A549 (cell line): ENCODE results near the gene SH2D4B. TPM values are rescaled to one million over a fixed set of nuclear protein-coding genes. Genes with fewer than 3 reads are reported as not detected.
A peak's percentile ranks its signal among the peaks of the same experiment; 100 is the strongest.

Experiments
- ATAC-seq, 2 experiments: fragments of 200-7000 bp in 1 of 2; fragments of >200 bp in 1 of 2; cut with Nextera tagmentation in 1 of 2; cut with Tn5 transposase in 1 of 2; 3 replicates each; pipeline versions ENCODE4 v1.8.0 to v1.9.1; 2018 to 2020; ENCODE audit warnings: mild to moderate bottlenecking in 1 of 2, moderate library complexity in 1 of 2
- CTCF ChIA-PET: fragments of 300-600 bp; sonication (Branson Sonifier 250); formaldehyde crosslinking; extraction: SDS; loops from one replicate; lab custom pipeline; 2021; ENCODE audit warnings: antibody characterized with exemption, inconsistent platforms; lab: Yijun Ruan, JAX
- POLR2A ChIA-PET: fragments of 350-600 bp; formaldehyde crosslinking; extraction: SDS; loops from one replicate; lab custom pipeline; 2021; ENCODE audit warnings: antibody characterized with exemption, inconsistent platforms; lab: Yijun Ruan, JAX
- DNase-seq, 2 experiments: peaks; one replicate each; pipeline versions ENCODE4 v3.0.0 to v3.0.0-alpha.2; 2011 to 2016; ENCODE audit warnings: low read depth in 1 of 2, low spot score in 1 of 2
- FAIRE-seq: peaks from 2 replicates; lab custom pipeline; 2011; peaks lifted over from hg19 to GRCh38; lab: Jason Lieb, UNC
- H3K27ac ChIP-seq, 2 experiments: fragments of >200 bp; sonication (Bioruptor Twin); formaldehyde crosslinking; 3 replicates each; pipeline ENCODE4 v1.5.1; 2016 to 2017
- H3K4me1 ChIP-seq: fragments of >200 bp; sonication (Bioruptor Twin); formaldehyde crosslinking; 3 replicates; pipeline ENCODE4 v1.6.1; 2016
- H3K4me2 ChIP-seq: fragments of >200 bp; sonication (Bioruptor Twin); formaldehyde crosslinking; 3 replicates; pipeline ENCODE4 v1.6.1; 2016
- H3K4me3 ChIP-seq: fragments of >200 bp; sonication (Bioruptor Twin); formaldehyde crosslinking; 3 replicates; pipeline ENCODE4 v1.5.1; 2016
- H3K9me3 ChIP-seq: fragments of >200 bp; sonication (Bioruptor Twin); formaldehyde crosslinking; 3 replicates; pipeline ENCODE4 v1.6.1; 2016
- BHLHE40 ChIP-seq: IDR thresholded peaks from 2 replicates; pipeline ENCODE4 v1.6.1; 2012; ENCODE audit warnings: low read depth, low read length, inconsistent platforms
- GATA3 ChIP-seq: IDR thresholded peaks from 2 replicates; pipeline ENCODE4 v1.6.1; 2012; ENCODE audit warnings: borderline replicate concordance
- HDAC2 ChIP-seq: fragments of 200-600 bp; sonication (generic); IDR thresholded peaks from 2 replicates; pipeline ENCODE4 v1.6.1; 2016
- HOXA7 ChIP-seq: fragments of 250-450 bp; sonication (Bioruptor Pico); IDR thresholded peaks from 2 replicates; pipeline ENCODE4 v1.5.0; 2020; ENCODE audit warnings: mild to moderate bottlenecking, moderate library complexity
- JUNB ChIP-seq: fragments of >200 bp; sonication (Bioruptor Twin); formaldehyde crosslinking; IDR thresholded peaks from 2 replicates; pipeline ENCODE4 v1.6.1; 2016
- NFE2L2 ChIP-seq: fragments of 150-350 bp; conservative IDR thresholded peaks from 2 replicates; pipeline ENCODE4 v1.6.1; 2014; ENCODE audit warnings: low read length
- POLR2A ChIP-seq: IDR thresholded peaks from 2 replicates; pipeline ENCODE4 v1.6.1; 2012; ENCODE audit warnings: mild to moderate bottlenecking, low read length
- POLR2AphosphoS2 ChIP-seq: conservative IDR thresholded peaks from 2 replicates; pipeline ENCODE4 v1.6.1; 2012; ENCODE audit warnings: low read length, improper control_type of control experiment, inconsistent platforms
- RARB ChIP-seq: fragments of 250-450 bp; sonication (Bioruptor Pico); IDR thresholded peaks from 2 replicates; pipeline ENCODE4 v1.8.0; 2021; ENCODE audit warnings: mild to moderate bottlenecking, moderate library complexity
- RFX5 ChIP-seq: fragments of 450-650 bp; IDR thresholded peaks from 2 replicates; pipeline ENCODE4 v1.7.1; 2014; ENCODE audit warnings: antibody characterized with exemption, mild to moderate bottlenecking, moderate library complexity
- TFCP2L1 ChIP-seq: fragments of 250-450 bp; sonication (Bioruptor Pico); IDR thresholded peaks from 2 replicates; pipeline ENCODE4 v1.5.0; 2021; ENCODE audit warnings: mild to moderate bottlenecking
- WGBS: methylation state at CpG from one replicate; pipeline ENCODE4 v1.1.6; 2017; ENCODE audit errors: missing lambda C conversion rate; 5-methylcytosine and 5-hydroxymethylcytosine counted together
- polyA minus RNA-seq: library from RNA; depleted of rRNA, polyadenylated mRNA; stranded (reverse); fragments of >200 nt; gene quantifications from 2 replicates; pipeline ENCODE4 v1.2.3, GENCODE V29; 2011; rRNA and poly(A)+ RNA removed
- polyA plus RNA-seq, 4 experiments: library from polyadenylated mRNA; depleted of rRNA in 3 of 4; stranded (reverse); fragments of >200 nt; fragmentation: RNase III in 1 of 4; extraction: RNeasy Plus Mini Kit Qiagen cat#74134 plus additional on column Dnase treatment in 1 of 4; gene quantifications; 2 replicates in 3 of 4; 3 replicates in 1 of 4; pipeline ENCODE4 v1.2.3, GENCODE V29; 2011 to 2017
- TF ChIP-seq, protein P1 (sequence below): IDR thresholded peaks from 2 replicates; pipeline ENCODE4 v1.6.1; 2012
- TF ChIP-seq, protein P2 (sequence below): fragments of 450-650 bp; IDR thresholded peaks from 2 replicates; pipeline ENCODE4 v1.6.1; 2014; ENCODE audit warnings: antibody characterized with exemption
- TF ChIP-seq, protein P3 (sequence below): IDR thresholded peaks from 2 replicates; pipeline ENCODE4 v1.6.1; 2012; ENCODE audit warnings: low read depth, borderline replicate concordance

The SH2D4B gene
- polyA plus RNA-seq (2011; rRNA removed) = 0.01 and 0.04 TPM in 2 replicates
- polyA plus RNA-seq (2012; cell fraction: cytosol; rRNA removed) = 0.01 TPM in 1 of 2 replicates, not detected in the other
- polyA plus RNA-seq (2012; cell fraction: nucleus; rRNA removed) = 0.02 and 0.04 TPM in 2 replicates
- 0.03 to 0.12 TPM (median 0.03 TPM) in 3 replicates for polyA plus RNA-seq (2017; fragmentation: RNase III; extraction: RNeasy Plus Mini Kit Qiagen cat#74134 plus additional on column Dnase treatment)
- polyA minus RNA-seq = 0.10 and 0.25 TPM in 2 replicates

DNA sequence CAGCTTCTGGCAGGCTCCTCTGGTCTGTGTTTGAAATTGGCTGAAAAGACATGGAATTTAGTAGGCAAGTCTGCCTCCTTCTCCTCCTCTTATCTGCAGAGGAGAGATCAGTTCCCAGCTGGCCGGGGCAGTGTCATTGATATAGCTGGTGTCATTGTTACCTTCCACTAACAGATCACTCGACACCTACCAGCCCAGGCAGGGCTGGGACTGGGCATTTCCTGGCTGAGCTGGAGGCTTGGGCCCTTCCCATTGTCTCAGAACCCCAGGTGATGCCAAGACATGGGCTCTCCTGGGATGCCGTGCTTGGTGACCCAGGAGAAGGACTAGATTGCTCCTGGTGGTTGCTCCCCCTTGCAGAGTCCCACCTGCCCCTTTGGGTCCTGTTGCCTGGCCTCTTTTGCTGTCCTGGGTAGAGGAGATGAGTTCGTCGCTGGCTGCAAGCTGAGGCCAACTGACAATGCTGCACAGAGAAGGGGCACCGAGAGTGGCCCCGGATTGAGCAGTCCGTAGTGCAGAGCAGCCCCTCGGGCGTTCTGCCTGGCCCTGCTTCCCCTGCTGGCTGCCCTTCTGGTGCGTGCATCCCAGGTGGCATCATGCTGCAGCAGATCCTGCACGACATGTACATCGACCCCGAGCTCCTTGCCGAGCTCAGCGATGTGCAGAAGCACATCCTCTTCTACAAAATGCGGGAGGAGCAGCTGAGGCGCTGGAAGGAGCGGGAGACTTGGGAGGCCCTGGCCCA is at the start of gene SH2D4B:
Gene SH2D4B, plus strand, starts transcription at position 167 of the 745 bp plus-strand sequence. Its CDS starts 430 bp downstream, at position 597.
- no peak for ATAC-seq
- 94% methylated on average over 16 of the region's 19 CpGs for WGBS
- H3K4me2 ChIP-seq = peak within 1 kb of the TSS; percentile 85

DNA sequence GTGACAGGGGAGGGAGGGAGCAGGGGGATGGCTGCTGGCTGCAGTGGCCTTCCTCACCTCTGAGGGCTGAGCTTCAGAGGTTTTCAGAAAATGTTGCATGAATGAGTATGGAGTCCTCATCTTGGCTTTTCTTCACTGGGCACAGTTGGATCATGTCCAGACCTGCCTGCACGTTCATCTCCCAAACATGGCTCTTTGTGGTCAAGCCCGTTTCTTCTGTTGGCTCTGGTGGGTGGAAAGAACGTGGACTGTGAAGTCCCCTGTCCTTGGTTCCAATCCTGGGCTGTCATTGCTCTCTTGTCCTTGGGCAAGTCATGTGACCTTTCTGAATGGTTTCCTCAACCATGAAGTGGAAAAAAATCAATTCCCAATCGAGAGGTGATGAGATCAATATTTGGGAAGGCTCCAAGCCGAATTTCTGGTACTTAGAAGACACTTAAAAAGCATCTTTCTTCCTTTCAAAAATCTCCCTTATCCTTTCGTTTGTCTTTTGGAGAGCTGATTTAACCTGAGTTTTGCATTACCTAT is 49.1 kb upstream of the SH2D4B start:
- Histone ChIP-seq H3K4me3 (no peak overlapping the region), H3K4me2 (peak overlapping the region; percentile 16; the same call in 1 of the 3 replicates), H3K4me1 (peaks cover 99% of the 10 kb centered on the region)
- no peak for ATAC-seq
- TF ChIP-seq, protein P1, sequence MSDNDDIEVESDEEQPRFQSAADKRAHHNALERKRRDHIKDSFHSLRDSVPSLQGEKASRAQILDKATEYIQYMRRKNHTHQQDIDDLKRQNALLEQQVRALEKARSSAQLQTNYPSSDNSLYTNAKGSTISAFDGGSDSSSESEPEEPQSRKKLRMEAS = no peak
- TF ChIP-seq, all 56 proteins: peak for 0
- H3K9me3 ChIP-seq = no peaks in the 10 kb centered on the region
- peak overlapping the region; percentile 35 to 90 for H3K27ac ChIP-seq
- WGBS = 78% methylated on average over 6 of the region's 6 CpGs
- DNase-seq (no peak), FAIRE-seq (no peak)
- POLR2A ChIA-PET = no interaction called here
- CTCF ChIA-PET = interaction anchor here (1.0 to 1.7 kb wide), 8 partner anchors 9 to 48 kb away, joined by 3 to 7 read pairs (median 4); no protein-coding TSS in a partner anchor

More for the DNA sequence above, at the start of gene SH2D4B:
- H3K4me1 ChIP-seq = peaks cover 9% of the 10 kb centered on the region; the same call in 2 of the 3 replicates
- TF ChIP-seq RFX5 = no peak
- no peak for TF ChIP-seq HOXA7
- no peak for TF ChIP-seq HDAC2
- TF ChIP-seq, protein P2, sequence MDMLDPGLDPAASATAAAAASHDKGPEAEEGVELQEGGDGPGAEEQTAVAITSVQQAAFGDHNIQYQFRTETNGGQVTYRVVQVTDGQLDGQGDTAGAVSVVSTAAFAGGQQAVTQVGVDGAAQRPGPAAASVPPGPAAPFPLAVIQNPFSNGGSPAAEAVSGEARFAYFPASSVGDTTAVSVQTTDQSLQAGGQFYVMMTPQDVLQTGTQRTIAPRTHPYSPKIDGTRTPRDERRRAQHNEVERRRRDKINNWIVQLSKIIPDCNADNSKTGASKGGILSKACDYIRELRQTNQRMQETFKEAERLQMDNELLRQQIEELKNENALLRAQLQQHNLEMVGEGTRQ = no peak
- no peak for TF ChIP-seq POLR2A
- TF ChIP-seq TFCP2L1 (CRISPR knock-in tag) = no peak
- no peak for TF ChIP-seq GATA3
- peak within 1 kb of the TSS; percentile 79 to 97; a peak in 4 of 6 replicates for H3K27ac ChIP-seq
- peak within 1 kb of the TSS; percentile 56; the same call in 1 of the 3 replicates for H3K4me3 ChIP-seq
- no peak for FAIRE-seq
- no peak for DNase-seq
- POLR2A ChIA-PET = no interaction called here
- CTCF ChIA-PET = interaction anchor here (1.5 to 2.7 kb wide), 4 partner anchors 58 to 131 kb away, joined by 3 to 33 read pairs (median 4); no protein-coding TSS in a partner anchor
- no peaks in the 10 kb centered on the region for H3K9me3 ChIP-seq

DNA sequence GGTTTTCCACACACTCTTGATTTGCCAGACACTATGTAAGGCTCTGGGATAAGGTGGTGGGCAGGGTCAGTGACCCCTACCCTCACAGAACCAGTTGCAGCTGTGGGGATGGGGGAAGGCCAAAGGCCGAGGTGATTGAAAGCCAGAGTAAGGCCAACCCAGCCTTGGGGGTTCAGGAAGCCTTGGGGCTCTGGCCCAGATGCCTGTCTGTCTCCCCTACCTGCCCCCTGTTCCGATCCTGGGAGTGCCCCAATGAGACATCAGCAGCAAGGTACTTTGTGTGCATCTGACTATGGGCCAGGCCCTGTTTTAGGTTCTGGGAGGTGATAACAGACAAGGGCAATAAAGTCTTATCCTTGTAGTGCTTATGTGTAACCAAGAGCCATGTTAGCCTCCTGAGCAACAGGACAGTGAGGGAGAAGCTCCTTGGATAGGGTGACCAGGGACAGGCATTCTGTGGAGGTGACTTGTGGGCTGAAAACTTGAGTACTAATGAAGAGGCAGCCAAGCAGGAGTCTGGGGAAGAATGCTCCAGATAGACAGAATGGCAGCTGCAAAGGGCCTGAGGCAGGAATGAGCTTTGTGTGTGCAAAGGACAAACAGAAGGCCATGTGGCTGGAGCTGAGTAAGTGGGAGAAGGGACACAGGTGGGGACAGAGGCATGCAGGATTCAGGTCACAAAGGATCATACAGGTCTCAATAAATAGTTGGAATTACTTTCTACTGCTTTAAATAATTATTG is 48.2 kb upstream of the SH2D4B start:
- FAIRE-seq (no peak), DNase-seq (no peak), ATAC-seq (no peak)
- Histone ChIP-seq H3K9me3 (no peaks in the 10 kb centered on the region), H3K4me1 (peaks cover 99% of the 10 kb centered on the region), H3K27ac (peak overlapping the region; percentile 90 to 100), H3K4me3 (no peak overlapping the region), H3K4me2 (no peak overlapping the region)
- 100% methylated on average over 2 of the region's 2 CpGs for WGBS
- ChIA-PET POLR2A (no interaction called here), CTCF (interaction anchor here (0.8 to 1.7 kb wide), 7 partner anchors 8 to 173 kb away, joined by 3 to 7 read pairs (median 3); no protein-coding TSS in a partner anchor)
- TF ChIP-seq BHLHE40 = no peak
- TF ChIP-seq, protein P3, sequence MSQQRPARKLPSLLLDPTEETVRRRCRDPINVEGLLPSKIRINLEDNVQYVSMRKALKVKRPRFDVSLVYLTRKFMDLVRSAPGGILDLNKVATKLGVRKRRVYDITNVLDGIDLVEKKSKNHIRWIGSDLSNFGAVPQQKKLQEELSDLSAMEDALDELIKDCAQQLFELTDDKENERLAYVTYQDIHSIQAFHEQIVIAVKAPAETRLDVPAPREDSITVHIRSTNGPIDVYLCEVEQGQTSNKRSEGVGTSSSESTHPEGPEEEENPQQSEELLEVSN = no peak
- no peak for TF ChIP-seq JUNB
- TF ChIP-seq NFE2L2 = no peak
- TF ChIP-seq, protein P1 = no peak
- TF ChIP-seq RARB (CRISPR knock-in tag) = no peak
- no peak for TF ChIP-seq POLR2AphosphoS2
